Activated CD4-positive, alpha-beta T cell treated with anti-CD3 and anti-CD28 coated beads, Interleukin-2, amount 50 U/mL, for 16 hours (primary cell): ENCODE results near the gene ABHD8.

ENCODE experiments used
- DNase-seq: peaks from one replicate; pipeline ENCODE4 v3.0.0-alpha.2; 2020

Gene ABHD8

GRCh38 chr19:17262557-17262956 is 40.7 kb downstream of the ABHD8 start:
- DNase-seq = no peak

- DNase-seq = peak; percentile 92
These were observed 42.3 kb downstream of the ABHD8 start for GRCh38 chr19:17260842-17261325.

- DNase-seq = no peak
These were observed 43.3 kb downstream of the ABHD8 start for GRCh38 chr19:17259934-17260333.

- no peak for DNase-seq
These were observed 44.0 kb downstream of the ABHD8 start for GRCh38 chr19:17259118-17259780.

GRCh38 chr19:17256130-17256529 is 47.1 kb downstream of the ABHD8 start:
- DNase-seq = no peak

GRCh38 chr19:17255150-17255621 is 48.0 kb downstream of the ABHD8 start:
- no peak for DNase-seq

GRCh38 chr19:17254636-17255035 is 48.6 kb downstream of the ABHD8 start:
- no peak for DNase-seq

- no peak for DNase-seq
These were observed 53.2 kb downstream of the ABHD8 start for GRCh38 chr19:17249887-17250548.

- no peak for DNase-seq
These were observed 55.0 kb downstream of the ABHD8 start for GRCh38 chr19:17248011-17248776.

- DNase-seq = no peak
These were observed 56.4 kb downstream of the ABHD8 start for GRCh38 chr19:17246681-17247425.

GRCh38 chr19:17245535-17245984 is 57.7 kb downstream of the ABHD8 start, which contains the start of gene NR2F6:
Gene NR2F6 (minus strand): TSS chr19:17245919. CDS start chr19:17245220, 699 bp downstream.
- no peak for DNase-seq

- DNase-seq = no peak
These were observed 58.3 kb downstream of the ABHD8 start for GRCh38 chr19:17244618-17245534.

GRCh38 chr19:17243830-17244617 is 59.2 kb downstream of the ABHD8 start:
- no peak for DNase-seq

- no peak for DNase-seq
These were observed 59.9 kb downstream of the ABHD8 start for GRCh38 chr19:17243211-17243829.

- DNase-seq = no peak
These were observed 60.6 kb downstream of the ABHD8 start for GRCh38 chr19:17242431-17243208.
